H1 (cell line): ENCODE results near the gene IMPG2. TPM values are rescaled to one million over a fixed set of nuclear protein-coding genes. Genes with fewer than 3 reads are reported as not detected.

ENCODE experiments used
- CTCF ChIA-PET: fragments of 300-600 bp; sonication (Branson Sonifier 250); formaldehyde crosslinking; loops from one replicate; lab custom pipeline; 2021; ENCODE audit not compliant: partially characterized antibody; lab: Charles Lee
- POLR2A ChIA-PET: fragments of 300-600 bp; sonication (Branson Sonifier 250); formaldehyde crosslinking; loops from one replicate; lab custom pipeline; 2021; ENCODE audit warnings: inconsistent platforms; ENCODE audit not compliant: partially characterized antibody; lab: Charles Lee
- DNase-seq, 2 experiments: peaks; one replicate each; pipeline versions ENCODE4 v3.0.0 to v3.0.0-alpha.2; 2010 to 2022; ENCODE audit warnings: low spot score in 2 of 2, low read depth in 1 of 2, mixed read lengths in 1 of 2
- FAIRE-seq: peaks from 2 replicates; lab custom pipeline; 2011; peaks lifted over from hg19 to GRCh38; lab: Jason Lieb, UNC
- H2AFZ ChIP-seq: 2 replicates; pipeline ENCODE4 v1.8.1; 2012; ENCODE audit warnings: low read length, inconsistent platforms
- H2AK5ac ChIP-seq: 2 replicates; pipeline ENCODE4 v1.6.1; 2013; ENCODE audit warnings: low read depth, low read length
- H2BK120ac ChIP-seq: replicated peaks from 2 replicates; pipeline ENCODE3; 2013; ENCODE audit warnings: low read depth, low read length, inconsistent platforms
- H2BK12ac ChIP-seq: 2 replicates; pipeline ENCODE4 v1.6.1; 2013; ENCODE audit warnings: low read depth, low read length
- H2BK15ac ChIP-seq: 2 replicates; pipeline ENCODE4 v1.6.1; 2013; ENCODE audit warnings: low read length
- H2BK20ac ChIP-seq: 2 replicates; pipeline ENCODE4 v1.6.1; 2013; ENCODE audit warnings: low read length
- H2BK5ac ChIP-seq: 2 replicates; pipeline ENCODE4 v1.6.1; 2013; ENCODE audit warnings: low read depth, low read length
- H3K14ac ChIP-seq: 2 replicates; pipeline ENCODE4 v1.6.1; 2013; ENCODE audit warnings: inconsistent platforms; ENCODE audit not compliant: insufficient read length
- H3K18ac ChIP-seq: 2 replicates; pipeline ENCODE4 v1.6.1; 2013; ENCODE audit warnings: low read length; ENCODE audit errors: extremely low read depth
- H3K23ac ChIP-seq: 2 replicates; pipeline ENCODE4 v1.6.1; 2013; ENCODE audit warnings: inconsistent platforms; ENCODE audit not compliant: insufficient read length
- H3K23me2 ChIP-seq: 2 replicates; pipeline ENCODE4 v1.6.1; 2013; ENCODE audit warnings: low read depth, low read length
- H3K27ac ChIP-seq: 2 replicates; pipeline ENCODE4 v1.6.1; 2011; ENCODE audit warnings: low read depth, low read length, inconsistent platforms
- H3K27me3 ChIP-seq, 4 experiments: replicated peaks in 1 of 4; 1 replicate in 1 of 4; 2 replicates in 3 of 4; pipeline versions ENCODE4 v1.6.1 to v1.8.1; 2011 to 2013; ENCODE audit warnings: low read length in 3 of 4, mild to moderate bottlenecking in 3 of 4, inconsistent platforms in 2 of 4, mixed read lengths in 2 of 4, moderate library complexity in 1 of 4; ENCODE audit not compliant: control insufficient read depth in 3 of 4, insufficient read depth in 3 of 4; ENCODE audit errors: extremely low read depth in 1 of 4
- H3K36me3 ChIP-seq, 4 experiments: 2 replicates each; pipeline versions ENCODE4 v1.6.1 to v1.8.1; 2011 to 2013; ENCODE audit warnings: mild to moderate bottlenecking in 4 of 4, low read length in 3 of 4, moderate library complexity in 2 of 4, control low read depth in 1 of 4, inconsistent platforms in 1 of 4; ENCODE audit not compliant: insufficient read depth in 4 of 4, control insufficient read depth in 2 of 4
- H3K4ac ChIP-seq: replicated peaks from 2 replicates; pipeline ENCODE3; 2013; ENCODE audit warnings: low read length, low read depth, mixed read lengths, inconsistent platforms; ENCODE audit not compliant: insufficient read length
- H3K4me1 ChIP-seq, 4 experiments: replicated peaks in 1 of 4; 1 replicate in 1 of 4; 2 replicates in 3 of 4; pipeline versions ENCODE4 v1.6.1 to v1.8.1; 2011 to 2013; ENCODE audit warnings: low read length in 3 of 4, inconsistent platforms in 2 of 4, mixed read lengths in 1 of 4; ENCODE audit not compliant: insufficient read depth in 4 of 4, control insufficient read depth in 3 of 4
- H3K4me2 ChIP-seq, 2 experiments: 2 replicates each; pipeline versions ENCODE4 v1.6.1 to v1.8.1; 2011 to 2013; ENCODE audit warnings: low read depth in 2 of 2, low read length in 2 of 2, control low read depth in 1 of 2, inconsistent platforms in 1 of 2, mild to moderate bottlenecking in 1 of 2; ENCODE audit not compliant: insufficient read depth in 1 of 2
- H3K4me3 ChIP-seq, 4 experiments: fragments of 200-600, 300-600 bp in 1 of 4; sonication (generic), shearing (Covaris generic), sonication (Bioruptor Twin) in 1 of 4; 2 replicates each; pipeline versions ENCODE4 v1.5.1 to v1.8.1; 2011 to 2016; ENCODE audit warnings: low read length in 4 of 4, low read depth in 3 of 4, control low read depth in 2 of 4, inconsistent platforms in 2 of 4, mild to moderate bottlenecking in 2 of 4, mixed read lengths in 1 of 4, moderate library complexity in 1 of 4; ENCODE audit not compliant: insufficient read depth in 2 of 4; ENCODE audit errors: extremely low read depth in 1 of 4
- H3K56ac ChIP-seq: replicated peaks from 2 replicates; pipeline ENCODE3; 2013; ENCODE audit warnings: low read depth, mild to moderate bottlenecking, mixed read lengths, low read length, inconsistent platforms; ENCODE audit not compliant: insufficient read length
- H3K79me1 ChIP-seq: 2 replicates; pipeline ENCODE4 v1.6.1; 2013; ENCODE audit warnings: low read depth, low read length, control low read depth
- H3K79me2 ChIP-seq, 2 experiments: 2 replicates each; pipeline versions ENCODE4 v1.6.1 to v1.8.1; 2012 to 2013; ENCODE audit warnings: low read length in 2 of 2, mild to moderate bottlenecking in 2 of 2, inconsistent platforms in 1 of 2; ENCODE audit not compliant: insufficient read depth in 2 of 2, control insufficient read depth in 1 of 2
- H3K9ac ChIP-seq, 4 experiments: replicated peaks in 1 of 4; 1 replicate in 1 of 4; 2 replicates in 3 of 4; pipeline versions ENCODE4 v1.6.1 to v1.8.1; 2011 to 2013; ENCODE audit warnings: low read depth in 3 of 4, low read length in 3 of 4, control low read depth in 2 of 4, mild to moderate bottlenecking in 2 of 4, moderate library complexity in 2 of 4, inconsistent platforms in 1 of 4; ENCODE audit errors: extremely low read depth in 1 of 4
- H3K9me3 ChIP-seq, 2 experiments: 2 replicates each; pipeline versions ENCODE4 v1.6.1 to v1.8.1; 2012 to 2013; ENCODE audit warnings: mild to moderate bottlenecking in 2 of 2, moderate library complexity in 2 of 2, control low read depth in 1 of 2, inconsistent platforms in 1 of 2, low read depth in 1 of 2, low read length in 1 of 2, mixed read lengths in 1 of 2; ENCODE audit not compliant: insufficient read depth in 2 of 2
- H4K20me1 ChIP-seq, 2 experiments: replicated peaks in 1 of 2; 2 replicates each; pipeline versions ENCODE3 to v1.8.1; 2011 to 2013; ENCODE audit warnings: inconsistent platforms in 2 of 2, low read length in 2 of 2, mild to moderate bottlenecking in 1 of 2; ENCODE audit not compliant: insufficient read depth in 2 of 2, control insufficient read depth in 1 of 2
- H4K5ac ChIP-seq: 2 replicates; pipeline ENCODE4 v1.6.1; 2013; ENCODE audit warnings: low read length, low read depth, mixed read lengths, inconsistent platforms; ENCODE audit not compliant: insufficient read length
- H4K8ac ChIP-seq: 2 replicates; pipeline ENCODE4 v1.8.0; 2013; ENCODE audit warnings: mild to moderate bottlenecking, moderate library complexity, low read length, inconsistent platforms; ENCODE audit not compliant: insufficient read depth; ENCODE audit errors: extremely low read depth
- H4K91ac ChIP-seq: replicated peaks from 2 replicates; pipeline ENCODE3; 2013; ENCODE audit warnings: low read length, mixed read lengths, inconsistent platforms; ENCODE audit not compliant: insufficient read length
- JUND ChIP-seq: IDR thresholded peaks from 2 replicates; pipeline ENCODE4 v1.6.1; 2011; ENCODE audit warnings: mild to moderate bottlenecking, improper control_type of control experiment, low read length
- RAD21 ChIP-seq, 2 experiments: IDR thresholded peaks in 1 of 2; conservative IDR thresholded peaks in 1 of 2; 2 replicates each; pipeline ENCODE4 v1.6.1; 2011; ENCODE audit warnings: low read depth in 2 of 2, low read length in 2 of 2, improper control_type of control experiment in 1 of 2, inconsistent platforms in 1 of 2, mild to moderate bottlenecking in 1 of 2, moderate library complexity in 1 of 2
- SP1 ChIP-seq: IDR thresholded peaks from 2 replicates; pipeline ENCODE4 v1.6.1; 2011; ENCODE audit warnings: low read depth, low read length
- WGBS, 2 experiments: shearing (Covaris generic) in 1 of 2; methylation state at CpG; one replicate each; pipeline versions ENCODE4 v1.1.6 to v1.1.7; 2013 to 2015; ENCODE audit warnings: low lambda C conversion rate in 2 of 2, mixed read lengths in 2 of 2, inconsistent platforms in 1 of 2, low coverage in 1 of 2, missing lambda C conversion rate in 1 of 2; ENCODE audit not compliant: insufficient replicate concordance in 2 of 2, insufficient coverage in 1 of 2, insufficient read length in 1 of 2; ENCODE audit errors: extremely low coverage in 1 of 2, missing lambda C conversion rate in 1 of 2; 5-methylcytosine and 5-hydroxymethylcytosine counted together
- polyA plus RNA-seq, 7 experiments: library from polyadenylated mRNA; depleted of rRNA in 3 of 7; stranded (reverse) in 5 of 7; unstranded in 2 of 7; fragments of >200 nt in 5 of 7; fragments of 200-250 nt in 2 of 7; gene quantifications; 1 replicate in 5 of 7; 2 replicates in 1 of 7; 4 replicates in 1 of 7; pipeline versions ENCODE4 v1.2.1 to v1.2.3, GENCODE V29; 2011 to 2013; ENCODE audit warnings: missing spikeins in 2 of 7, mixed read lengths in 2 of 7
- total RNA-seq: library from RNA; stranded (reverse); fragmentation: NEBNext Ultra II Directional; extraction: Animal tissue kit (Norgen Biotek cat#: 25700); gene quantifications from 2 replicates; pipeline ENCODE4 v1.2.1, GENCODE V29; 2021
- TF ChIP-seq, protein P1 (sequence below): IDR thresholded peaks from 2 replicates; pipeline ENCODE4 v1.6.1; 2011; ENCODE audit warnings: low read depth, mild to moderate bottlenecking, low read length; ENCODE audit not compliant: insufficient read depth

IMPG2 gene
- total and polyA plus RNA-seq, 2 of the 8 experiments (the other 6 are each of a cell fraction or from before 2014, with no cell fraction given), result 0.03 to 0.06 TPM

GRCh38 chr3:101252307-101252706, 68.1 kb downstream of the IMPG2 start:
- no peak for FAIRE-seq
- Histone ChIP-seq H4K91ac (no peak overlapping the region), H2BK15ac (no peak overlapping the region), H4K20me1 (no peaks in the 10 kb centered on the region), H3K23ac (no peak overlapping the region), H2BK5ac (no peak overlapping the region), H3K36me3 (no peaks in the 10 kb centered on the region), H3K4ac (no peak overlapping the region), H3K9me3 (no peaks in the 10 kb centered on the region), H2BK12ac (no peak overlapping the region), H3K23me2 (no peaks in the 10 kb centered on the region), H3K18ac (no peak overlapping the region), H4K5ac (no peak overlapping the region), H2BK20ac (no peak overlapping the region), H4K8ac (no peak overlapping the region), H2AK5ac (no peak overlapping the region), H2BK120ac (no peak overlapping the region), H3K79me2 (no peaks in the 10 kb centered on the region), H2AFZ (no peak overlapping the region), H3K14ac (no peak overlapping the region), H3K4me3 (no peak overlapping the region), H3K79me1 (no peaks in the 10 kb centered on the region), H3K56ac (no peak overlapping the region), H3K27ac (no peak overlapping the region), H3K4me2 (no peak overlapping the region), H3K9ac (no peak overlapping the region), H3K27me3 (no peaks in the 10 kb centered on the region), H3K4me1 (peaks cover 0 to 6% (median 4%) of the 10 kb centered on the region in 4 experiments; a peak in 4 of 7 replicates)
- POLR2A ChIA-PET, result no interaction called here
- DNase-seq, result no peak
- CTCF ChIA-PET, result no interaction called here
- WGBS, 2 experiments, result 95% methylated on average over 1 of the region's 1 CpG; no CpG with 5 or more reads in 1 of the 2 experiments
- TF ChIP-seq, protein P1, sequence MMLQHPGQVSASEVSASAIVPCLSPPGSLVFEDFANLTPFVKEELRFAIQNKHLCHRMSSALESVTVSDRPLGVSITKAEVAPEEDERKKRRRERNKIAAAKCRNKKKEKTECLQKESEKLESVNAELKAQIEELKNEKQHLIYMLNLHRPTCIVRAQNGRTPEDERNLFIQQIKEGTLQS, result no peak
- TF ChIP-seq RAD21 (IDR thresholded peaks at IDR 0.05 in 1 of 2, conservative IDR thresholded peaks at IDR 0.05 in 1 of 2; ENCODE audit: low read depth in 2 of 2, low read length in 2 of 2) (no peak), SP1 (no peak), JUND (no peak)
